Muscle layer of duodenum (tissue), 2 donors: Measurements from ENCODE around the gene CACNA2D3.

Experiments used
- H3K27ac ChIP-seq: one replicate; pipeline ENCODE4 v1.7.0; 2013; ENCODE audit warnings: mild to moderate bottlenecking, low read length
- H3K27me3 ChIP-seq: one replicate; pipeline ENCODE4 v1.7.0; 2013; ENCODE audit warnings: low read depth, mild to moderate bottlenecking, control low read depth, low read length
- H3K36me3 ChIP-seq, 2 donors: one replicate each; pipeline ENCODE4 v1.7.0; 2013; ENCODE audit warnings: low read length in 2 of 2, control low read depth in 1 of 2, mild to moderate bottlenecking in 1 of 2; ENCODE audit not compliant: insufficient read depth in 2 of 2, control insufficient read depth in 1 of 2
- H3K4me1 ChIP-seq, 2 donors: one replicate each; pipeline ENCODE4 v1.7.0; 2013; ENCODE audit warnings: low read length in 2 of 2, mild to moderate bottlenecking in 2 of 2, control low read depth in 1 of 2, moderate library complexity in 1 of 2; ENCODE audit not compliant: insufficient read depth in 2 of 2, control insufficient read depth in 1 of 2
- H3K4me3 ChIP-seq, 2 donors: one replicate each; pipeline ENCODE4 v1.7.0; 2013; ENCODE audit warnings: low read length in 2 of 2, low read depth in 1 of 2, mild to moderate bottlenecking in 1 of 2
- H3K9me3 ChIP-seq, 2 donors: one replicate each; pipeline ENCODE4 v1.7.0; 2013; ENCODE audit warnings: low read length in 2 of 2, control low read depth in 1 of 2, mild to moderate bottlenecking in 1 of 2; ENCODE audit not compliant: control insufficient read depth in 1 of 2
- donor health status: healthy.

Gene CACNA2D3

GRCh38 chr3:54822206-54822605 lies 699.9 kb downstream of the CACNA2D3 start:
- no peaks in the 10 kb centered on the region for H3K36me3 ChIP-seq
- H3K27ac ChIP-seq = no peak overlapping the region
- H3K9me3 ChIP-seq = no peaks in the 10 kb centered on the region
- no peak overlapping the region for H3K4me3 ChIP-seq
- H3K27me3 ChIP-seq = no peaks in the 10 kb centered on the region
- H3K4me1 ChIP-seq = peaks cover 0 to 10% of the 10 kb centered on the region in 2 donors

DNA sequence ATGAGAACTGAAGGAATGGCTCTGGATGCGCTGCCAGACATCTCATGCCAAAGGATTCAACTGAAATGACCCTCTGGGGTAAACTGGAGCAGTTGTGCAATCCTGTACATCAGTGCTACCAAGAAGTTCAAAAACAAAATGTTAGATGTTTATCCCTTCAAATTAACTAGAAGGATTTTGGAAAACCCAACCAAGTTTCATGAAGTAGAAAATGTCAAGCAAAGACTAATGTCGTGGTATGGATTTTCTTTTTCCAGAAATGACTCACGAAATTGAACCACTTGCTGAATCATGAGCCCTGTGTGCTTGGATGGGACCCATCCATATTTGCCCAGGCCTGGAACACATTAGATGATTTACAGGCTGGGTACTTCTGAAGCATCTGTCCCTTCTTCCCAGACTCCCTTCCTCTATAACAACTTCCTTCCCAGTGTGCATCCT lies 703.9 kb downstream of the CACNA2D3 start:
- H3K9me3 ChIP-seq = peaks cover 0 to 6% of the 10 kb centered on the region in 2 donors
- no peak overlapping the region for H3K4me3 ChIP-seq
- H3K27ac ChIP-seq = no peak overlapping the region
- peaks cover 0 to 10% of the 10 kb centered on the region in 2 donors for H3K4me1 ChIP-seq
- no peaks in the 10 kb centered on the region for H3K27me3 ChIP-seq
- no peaks in the 10 kb centered on the region for H3K36me3 ChIP-seq

DNA sequence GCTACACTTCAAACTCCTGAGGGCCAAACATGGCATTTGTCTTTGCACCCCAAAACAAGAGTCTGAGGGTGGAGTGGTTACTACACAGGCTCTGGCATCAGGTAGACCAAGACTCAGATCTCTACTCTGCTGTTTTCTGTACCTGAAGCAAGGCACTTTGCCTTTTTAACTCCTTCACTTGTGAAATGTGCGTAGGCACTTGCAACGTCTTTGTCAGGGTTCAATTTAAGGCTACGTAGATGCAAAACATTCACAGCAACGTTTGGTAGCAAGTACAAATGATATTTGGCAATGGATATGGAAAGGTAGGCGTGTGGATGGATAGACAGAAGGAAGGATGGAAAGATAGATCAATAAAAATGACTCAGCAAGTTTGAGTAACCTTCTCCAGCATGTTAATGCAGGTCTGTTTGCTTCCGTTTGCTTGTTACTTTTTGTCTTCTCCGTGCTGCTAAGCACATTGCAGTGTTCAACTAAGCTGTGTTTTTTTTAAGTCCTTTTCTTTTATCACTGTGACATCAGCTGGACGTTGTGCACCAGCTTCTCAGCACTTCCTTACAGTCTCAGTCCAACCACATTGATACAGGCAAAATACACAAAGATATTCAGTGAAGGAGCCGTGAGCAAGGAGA lies 704.8 kb downstream of the CACNA2D3 start:
- H3K27ac ChIP-seq = no peak overlapping the region
- H3K36me3 ChIP-seq = no peaks in the 10 kb centered on the region
- no peak overlapping the region for H3K4me3 ChIP-seq
- H3K27me3 ChIP-seq = no peaks in the 10 kb centered on the region
- H3K4me1 ChIP-seq = peaks cover 0 to 4% of the 10 kb centered on the region in 2 donors
- H3K9me3 ChIP-seq = peaks cover 0 to 6% of the 10 kb centered on the region in 2 donors

DNA sequence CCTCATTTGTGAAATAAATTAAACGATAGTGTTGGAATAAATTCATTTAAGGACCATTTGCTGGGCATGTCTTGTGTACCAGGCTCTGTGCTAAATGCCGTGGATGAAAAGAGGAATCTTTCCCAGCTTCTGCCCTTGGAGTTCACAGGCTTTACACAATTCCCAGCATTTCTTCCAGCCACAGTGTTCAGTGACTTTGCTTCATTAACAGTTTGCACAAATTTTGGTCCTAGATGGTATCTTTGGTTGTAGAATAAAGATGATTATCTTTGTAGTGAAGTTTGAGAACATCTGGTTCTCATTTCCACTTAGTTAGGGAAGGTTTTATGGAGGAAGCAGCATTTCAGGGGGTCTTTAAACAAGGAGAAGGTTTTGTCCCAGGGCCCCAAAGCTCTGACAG lies 705.4 kb downstream of the CACNA2D3 start:
- no peaks in the 10 kb centered on the region for H3K4me1 ChIP-seq
- no peaks in the 10 kb centered on the region for H3K36me3 ChIP-seq
- no peak overlapping the region for H3K27ac ChIP-seq
- peaks cover 0 to 6% of the 10 kb centered on the region in 2 donors for H3K9me3 ChIP-seq
- no peak overlapping the region for H3K4me3 ChIP-seq
- no peaks in the 10 kb centered on the region for H3K27me3 ChIP-seq

DNA sequence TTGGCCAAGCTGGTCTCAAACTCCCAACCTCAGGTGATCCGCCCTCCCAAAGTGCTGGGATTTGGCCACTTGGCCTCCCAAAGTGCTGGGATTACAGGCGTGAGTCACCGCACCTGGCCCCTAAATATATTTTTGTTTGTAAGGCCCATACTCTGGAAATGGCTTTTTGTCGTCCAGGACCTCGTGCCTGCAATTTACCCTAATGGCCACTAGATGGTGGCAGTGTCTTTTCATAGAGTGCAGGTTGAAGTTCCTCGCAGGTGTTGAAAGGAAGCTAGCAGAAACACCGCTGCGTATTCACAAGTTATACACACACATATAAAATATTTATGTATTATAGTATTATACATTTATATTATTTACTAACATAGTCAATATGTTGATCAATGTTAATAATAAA lies 708.3 kb downstream of the CACNA2D3 start:
- Histone ChIP-seq H3K4me3 (no peak overlapping the region), H3K36me3 (no peaks in the 10 kb centered on the region), H3K27ac (no peak overlapping the region), H3K4me1 (peaks cover 0 to 3% of the 10 kb centered on the region in 2 donors), H3K27me3 (no peaks in the 10 kb centered on the region), H3K9me3 (peaks cover 0 to 6% of the 10 kb centered on the region in 2 donors)

GRCh38 chr3:54831112-54831511 lies 708.8 kb downstream of the CACNA2D3 start:
- Histone ChIP-seq H3K36me3 (no peaks in the 10 kb centered on the region), H3K4me1 (peaks cover 0 to 5% of the 10 kb centered on the region in 2 donors), H3K27me3 (no peaks in the 10 kb centered on the region), H3K27ac (no peak overlapping the region), H3K4me3 (no peak overlapping the region), H3K9me3 (peaks cover 0 to 6% of the 10 kb centered on the region in 2 donors)

DNA sequence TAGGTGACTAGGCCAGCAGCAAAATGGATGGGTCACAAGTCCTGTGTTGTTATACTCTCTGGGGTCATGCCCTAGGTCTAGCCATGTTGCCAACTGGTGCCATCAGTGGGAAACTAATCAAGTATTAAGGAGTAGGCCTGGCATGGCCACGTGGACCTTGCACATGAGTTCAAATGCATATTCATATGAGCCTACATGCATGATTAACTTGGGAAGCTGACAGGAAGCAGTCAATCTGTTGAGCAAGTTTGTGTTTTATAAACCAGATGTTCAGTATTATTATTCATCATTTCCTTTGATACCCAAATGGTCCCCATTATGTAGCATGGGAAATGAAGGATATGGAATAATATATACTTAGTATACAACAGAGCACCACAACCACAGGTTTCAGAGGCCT lies 710.5 kb downstream of the CACNA2D3 start:
- peaks cover 0 to 6% of the 10 kb centered on the region in 2 donors for H3K9me3 ChIP-seq
- H3K4me3 ChIP-seq = no peak overlapping the region
- peaks cover 0 to 13% of the 10 kb centered on the region in 2 donors for H3K4me1 ChIP-seq
- H3K27ac ChIP-seq = no peak overlapping the region
- H3K27me3 ChIP-seq = no peaks in the 10 kb centered on the region
- H3K36me3 ChIP-seq = no peaks in the 10 kb centered on the region

DNA sequence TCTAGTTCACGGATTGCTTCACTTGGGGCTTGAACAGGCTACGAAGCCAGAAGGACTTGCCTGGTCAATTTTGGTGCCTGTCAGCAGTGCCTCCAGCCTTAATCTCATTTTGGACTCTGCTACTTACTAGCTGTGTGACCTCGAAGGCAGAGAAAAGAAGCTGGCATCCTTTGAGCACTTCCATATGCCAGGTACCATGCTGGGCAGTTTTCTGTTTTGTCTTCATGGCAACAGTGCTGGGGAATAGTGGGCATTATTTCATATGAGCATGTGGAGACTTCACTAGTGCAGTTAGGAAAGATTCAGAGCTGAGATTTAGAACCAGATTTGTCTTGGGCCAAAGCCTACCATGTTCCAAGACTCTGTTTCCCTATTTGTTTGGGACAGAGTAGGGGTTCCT lies 713.3 kb downstream of the CACNA2D3 start:
- Histone ChIP-seq H3K9me3 (peaks cover 0 to under 1% of the 10 kb centered on the region in 2 donors), H3K36me3 (no peaks in the 10 kb centered on the region), H3K4me1 (peaks cover 0 to 13% of the 10 kb centered on the region in 2 donors), H3K27me3 (no peaks in the 10 kb centered on the region), H3K4me3 (no peak overlapping the region), H3K27ac (no peak overlapping the region)

DNA sequence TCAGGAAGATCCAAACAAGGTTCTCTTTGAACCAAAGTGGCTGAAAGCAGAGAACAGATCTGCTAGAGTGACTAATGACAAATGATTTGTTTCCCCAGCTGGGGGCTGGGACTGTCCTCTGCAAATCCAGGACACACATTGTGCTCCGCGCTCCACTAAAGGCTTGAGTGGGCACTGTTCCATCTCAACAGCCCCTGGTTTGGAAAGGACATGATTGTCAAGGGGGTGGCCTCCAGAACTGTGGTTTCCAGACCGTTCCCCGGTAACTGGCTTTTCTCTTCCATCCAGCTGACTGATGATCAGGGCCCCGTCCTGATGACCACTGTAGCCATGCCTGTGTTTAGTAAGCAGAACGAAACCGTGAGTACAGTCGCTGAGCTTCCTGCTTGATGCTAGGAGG lies 714.5 kb downstream of the CACNA2D3 start:
- no peak overlapping the region for H3K27ac ChIP-seq
- H3K9me3 ChIP-seq = no peaks in the 10 kb centered on the region
- H3K36me3 ChIP-seq = no peaks in the 10 kb centered on the region
- peaks cover 0 to 13% of the 10 kb centered on the region in 2 donors for H3K4me1 ChIP-seq
- no peak overlapping the region for H3K4me3 ChIP-seq
- no peaks in the 10 kb centered on the region for H3K27me3 ChIP-seq

DNA sequence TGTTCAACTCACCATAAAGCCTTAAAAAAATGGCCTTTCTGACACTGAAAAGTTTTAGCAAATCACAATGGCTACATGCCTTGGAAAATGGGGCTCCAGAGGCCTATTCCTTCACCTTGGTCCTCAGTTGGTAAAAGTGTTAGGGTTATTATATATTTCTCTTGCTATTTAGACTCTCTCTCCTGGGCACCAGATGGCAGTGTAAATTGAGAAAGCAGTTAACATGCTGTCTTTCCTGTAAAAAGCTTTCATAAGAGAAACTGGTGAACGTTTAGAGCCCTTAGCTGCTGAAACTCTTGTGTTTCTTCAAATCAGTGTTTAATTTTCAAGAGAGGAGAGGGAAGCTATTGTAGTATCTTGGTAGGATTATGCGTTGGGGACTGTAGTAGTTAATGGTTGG lies 715.6 kb downstream of the CACNA2D3 start:
- Histone ChIP-seq H3K4me3 (no peak overlapping the region), H3K4me1 (peaks cover 0 to 13% of the 10 kb centered on the region in 2 donors), H3K36me3 (no peaks in the 10 kb centered on the region), H3K27ac (no peak overlapping the region), H3K27me3 (no peaks in the 10 kb centered on the region), H3K9me3 (no peaks in the 10 kb centered on the region)

DNA sequence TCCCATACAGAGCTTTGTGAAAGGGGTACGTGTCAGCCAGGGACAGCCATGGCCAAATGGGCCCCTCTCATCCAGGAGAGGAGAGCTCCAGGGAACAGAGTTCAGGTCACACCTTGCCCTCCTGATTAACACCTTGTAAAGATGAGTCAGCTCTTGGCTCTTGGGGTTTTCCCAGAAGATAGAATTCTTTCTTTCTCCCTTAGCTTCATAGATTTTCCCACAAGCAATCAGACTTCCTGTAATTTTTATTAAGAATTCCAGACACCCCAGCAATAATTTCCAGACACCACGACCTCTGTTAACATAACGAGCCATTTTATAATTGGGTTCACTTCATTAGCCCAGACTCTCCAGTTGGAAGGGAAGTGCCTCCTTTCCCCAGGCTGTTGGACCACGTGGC lies 719.1 kb downstream of the CACNA2D3 start:
- H3K9me3 ChIP-seq = no peaks in the 10 kb centered on the region
- H3K4me3 ChIP-seq = no peak overlapping the region
- no peaks in the 10 kb centered on the region for H3K36me3 ChIP-seq
- H3K27ac ChIP-seq = no peak overlapping the region
- H3K4me1 ChIP-seq = peaks cover 0 to 4% of the 10 kb centered on the region in 2 donors
- H3K27me3 ChIP-seq = no peaks in the 10 kb centered on the region

- H3K9me3 ChIP-seq = no peaks in the 10 kb centered on the region
- H3K27me3 ChIP-seq = no peaks in the 10 kb centered on the region
- H3K4me3 ChIP-seq = no peak overlapping the region
- H3K36me3 ChIP-seq = no peaks in the 10 kb centered on the region
- no peak overlapping the region for H3K27ac ChIP-seq
- H3K4me1 ChIP-seq = no peaks in the 10 kb centered on the region
Measured at GRCh38 chr3:54843352-54843751, 721.0 kb downstream of the CACNA2D3 start.
